HG03378 (cell line): Measurements from ENCODE around the gene ABL2.
A peak's percentile ranks its signal among the peaks of the same experiment; 100 is the strongest.
"Not testable (repeated sequence)": the region's sequence is repeated elsewhere in the genome, so short reads cannot be mapped to it uniquely, and the experiment has no call there.

ENCODE experiments used
- ATAC-seq: cut with Tn5 transposase; IDR thresholded peaks from one replicate; pipeline ENCODE4 v1.9.1; 2021; ENCODE audit warnings: mild to moderate bottlenecking, moderate library complexity; ENCODE audit not compliant: unreplicated experiment

ABL2 gene

GRCh38 chr1:179229214-179230140 is at the start of gene ABL2:
Gene ABL2, minus strand, starts transcription at chr1:179229677. Its CDS starts 280 bp downstream, at chr1:179229397.
- ATAC-seq, result peak; percentile 41

GRCh38 chr1:179278920-179279319 is 49.4 kb upstream of the ABL2 start:
- ATAC-seq, result no peak

GRCh38 chr1:179274424-179274823 is 44.9 kb upstream of the ABL2 start:
- ATAC-seq, result not testable (repeated sequence)

- ATAC-seq, result no peak
Measured at GRCh38 chr1:179269071-179269470, 39.6 kb upstream of the ABL2 start.

- ATAC-seq, result no peak
Measured at GRCh38 chr1:179264507-179264906, 35.0 kb upstream of the ABL2 start.

- ATAC-seq, result no peak
Measured at GRCh38 chr1:179263121-179263520, 33.6 kb upstream of the ABL2 start.

- no peak for ATAC-seq
Measured at GRCh38 chr1:179262183-179262582, 32.7 kb upstream of the ABL2 start.

- no peak for ATAC-seq
Measured at GRCh38 chr1:179253286-179253972, 24.0 kb upstream of the ABL2 start.

- ATAC-seq, result no peak
Measured at GRCh38 chr1:179252606-179253005, 23.1 kb upstream of the ABL2 start.

- no peak for ATAC-seq
Measured at GRCh38 chr1:179251675-179252074, 22.2 kb upstream of the ABL2 start.

- no peak for ATAC-seq
Measured at GRCh38 chr1:179247923-179248322, 18.4 kb upstream of the ABL2 start.

- ATAC-seq, result not testable (repeated sequence)
Measured at GRCh38 chr1:179245426-179245825, 15.9 kb upstream of the ABL2 start.

GRCh38 chr1:179241530-179242097 is 12.1 kb upstream of the ABL2 start:
- ATAC-seq, result no peak

GRCh38 chr1:179237222-179237621 is 7.7 kb upstream of the ABL2 start:
- ATAC-seq, result no peak

GRCh38 chr1:179234863-179235262 is 5.4 kb upstream of the ABL2 start:
- ATAC-seq, result no peak

GRCh38 chr1:179231923-179232322 is 2.4 kb upstream of the ABL2 start:
- ATAC-seq, result no peak

GRCh38 chr1:179230721-179231120 is 1.2 kb upstream of the ABL2 start:
- ATAC-seq, result no peak

GRCh38 chr1:179230251-179230650 is 774 bp upstream of the ABL2 start:
- no peak for ATAC-seq

- peak; percentile 19 for ATAC-seq
Measured at GRCh38 chr1:179228783-179229213, 679 bp downstream of the ABL2 start.

GRCh38 chr1:179226738-179227137 is 2.7 kb downstream of the ABL2 start:
- ATAC-seq, result no peak

- not testable (repeated sequence) for ATAC-seq
Measured at GRCh38 chr1:179224466-179224865, 5.0 kb downstream of the ABL2 start.

GRCh38 chr1:179221121-179221520 is 8.4 kb downstream of the ABL2 start:
- ATAC-seq, result not testable (repeated sequence)
